DMS153 (cell line): ENCODE results near the gene FEM1B.

Experiments
- DNase-seq: peaks from one replicate; lab custom pipeline; 2025; lab: John Stamatoyannopoulos, UW

The FEM1B gene

GRCh38 chr15:68309024-68309423 lies 31.5 kb downstream of the FEM1B start:
- no peak for DNase-seq

DNA sequence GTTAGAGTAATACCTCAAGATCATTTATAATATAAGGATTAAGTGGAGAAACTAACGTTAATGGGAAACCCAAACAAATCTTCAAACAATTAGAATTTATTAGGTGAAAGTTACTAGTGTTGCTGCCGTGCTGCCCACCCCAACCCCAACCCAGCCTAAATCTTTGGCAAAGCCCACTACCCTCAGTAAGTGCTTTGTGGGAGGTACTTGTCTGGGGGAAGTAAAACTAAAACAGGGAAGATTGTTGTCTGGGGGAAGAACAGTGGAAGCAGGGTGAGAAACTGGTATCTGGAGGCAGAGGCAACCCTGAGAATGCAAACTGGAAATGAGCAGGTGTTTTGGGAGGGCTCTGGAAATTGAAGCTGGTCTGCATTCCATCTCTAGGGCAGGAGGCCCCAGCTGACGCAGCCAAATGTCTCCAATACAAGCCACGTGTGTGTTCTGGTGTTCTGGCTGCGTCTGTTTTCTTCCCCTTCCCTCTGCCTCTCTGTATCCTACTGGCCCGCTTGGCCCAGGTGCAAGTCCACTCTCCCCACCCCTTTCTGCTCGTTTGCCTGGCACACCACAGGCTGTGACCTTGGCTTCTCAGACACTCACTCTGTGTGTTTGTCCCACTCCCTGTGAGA lies 32.7 kb downstream of the FEM1B start:
- no peak for DNase-seq

- DNase-seq, result no peak
Measured at GRCh38 chr15:68310804-68311463, 33.4 kb downstream of the FEM1B start.

- DNase-seq, result no peak
Measured at GRCh38 chr15:68311464-68311835, 33.9 kb downstream of the FEM1B start.

GRCh38 chr15:68311859-68312557 lies 34.5 kb downstream of the FEM1B start:
- DNase-seq, result no peak

DNA sequence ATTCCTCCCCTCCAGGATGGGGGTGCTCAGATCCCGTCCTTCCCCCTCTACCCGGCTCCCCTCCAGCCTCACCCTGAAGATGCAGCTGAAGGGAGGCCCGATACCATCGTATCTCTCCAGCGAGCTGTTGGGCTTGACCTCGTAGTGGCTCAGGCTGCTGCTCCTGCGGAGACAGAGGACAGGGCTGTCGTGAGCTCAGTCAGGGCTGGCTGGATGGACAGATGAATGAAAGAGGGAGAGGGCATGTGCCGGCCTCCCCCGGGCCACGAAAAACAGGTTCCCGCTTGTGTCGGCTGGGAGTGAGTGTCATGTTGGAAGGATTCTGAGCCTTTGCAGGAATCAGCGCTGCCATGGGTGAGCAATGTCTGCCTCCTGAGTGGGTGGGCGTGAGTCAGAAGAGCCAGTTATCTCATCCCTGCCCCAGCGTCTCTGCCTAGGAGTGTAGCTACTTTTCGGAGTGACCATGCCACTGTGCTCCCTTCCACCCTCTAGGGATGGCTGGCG lies 35.2 kb downstream of the FEM1B start:
- no peak for DNase-seq

- no peak for DNase-seq
Measured at GRCh38 chr15:68313501-68314410, 36.2 kb downstream of the FEM1B start.

- no peak for DNase-seq
Measured at GRCh38 chr15:68314563-68314962, 37.0 kb downstream of the FEM1B start.

DNA sequence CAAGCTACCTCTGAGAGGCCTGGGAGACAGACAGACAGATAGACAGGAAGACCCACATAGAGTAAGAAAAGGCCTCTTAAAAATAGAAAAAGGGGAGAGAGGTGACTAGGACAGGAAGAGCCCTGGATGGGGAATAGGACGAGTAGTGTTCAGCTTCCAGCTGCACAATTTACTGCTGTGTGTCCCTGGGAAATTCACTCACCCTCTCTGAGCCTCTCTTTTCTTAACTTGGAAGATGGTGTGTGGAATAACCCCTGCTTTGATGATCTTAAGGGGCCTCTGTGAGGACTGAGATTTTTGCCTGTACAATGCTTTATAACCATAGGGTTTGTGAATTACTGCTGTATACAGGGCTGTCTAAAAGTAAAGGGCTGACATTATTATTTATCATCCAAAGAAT lies 37.5 kb downstream of the FEM1B start:
- DNase-seq, result no peak

GRCh38 chr15:68315495-68316031 lies 38.0 kb downstream of the FEM1B start:
- DNase-seq, result no peak

- DNase-seq, result no peak
Measured at GRCh38 chr15:68316061-68316804, 38.7 kb downstream of the FEM1B start.

DNA sequence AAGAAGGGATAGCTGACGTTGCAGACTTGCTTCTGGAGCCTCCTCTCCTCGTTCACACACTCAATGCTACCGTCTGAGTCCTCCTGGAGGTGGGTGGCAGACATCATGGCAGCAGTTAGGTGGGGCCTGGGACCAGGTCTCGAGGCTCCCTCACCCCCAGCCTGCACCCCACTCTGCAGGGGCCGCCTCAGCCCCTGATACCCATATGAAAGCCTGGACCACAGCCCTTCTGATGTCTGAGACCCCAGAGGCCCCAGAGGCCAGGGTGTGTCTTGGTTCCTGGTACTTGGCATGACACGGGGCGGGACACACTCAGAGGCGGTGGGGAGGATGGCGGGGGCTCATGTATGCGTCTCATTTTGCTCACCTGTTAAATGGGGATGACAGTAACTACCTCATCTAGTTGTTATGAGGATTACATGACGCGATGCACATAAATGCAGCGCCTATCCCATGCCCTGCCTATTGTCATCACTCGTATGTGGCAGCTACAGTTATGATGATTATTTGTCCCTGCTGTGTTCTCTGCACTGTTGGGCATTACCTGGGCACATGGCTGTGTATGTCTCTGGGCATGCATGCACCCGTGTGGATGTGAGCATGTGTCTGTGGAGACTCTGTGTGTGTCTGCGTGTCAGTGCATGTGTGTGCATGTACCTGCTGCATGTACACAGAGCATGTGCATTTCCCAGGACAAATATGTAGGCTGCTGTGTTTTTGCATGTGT lies 39.9 kb downstream of the FEM1B start:
- DNase-seq, result no peak

DNA sequence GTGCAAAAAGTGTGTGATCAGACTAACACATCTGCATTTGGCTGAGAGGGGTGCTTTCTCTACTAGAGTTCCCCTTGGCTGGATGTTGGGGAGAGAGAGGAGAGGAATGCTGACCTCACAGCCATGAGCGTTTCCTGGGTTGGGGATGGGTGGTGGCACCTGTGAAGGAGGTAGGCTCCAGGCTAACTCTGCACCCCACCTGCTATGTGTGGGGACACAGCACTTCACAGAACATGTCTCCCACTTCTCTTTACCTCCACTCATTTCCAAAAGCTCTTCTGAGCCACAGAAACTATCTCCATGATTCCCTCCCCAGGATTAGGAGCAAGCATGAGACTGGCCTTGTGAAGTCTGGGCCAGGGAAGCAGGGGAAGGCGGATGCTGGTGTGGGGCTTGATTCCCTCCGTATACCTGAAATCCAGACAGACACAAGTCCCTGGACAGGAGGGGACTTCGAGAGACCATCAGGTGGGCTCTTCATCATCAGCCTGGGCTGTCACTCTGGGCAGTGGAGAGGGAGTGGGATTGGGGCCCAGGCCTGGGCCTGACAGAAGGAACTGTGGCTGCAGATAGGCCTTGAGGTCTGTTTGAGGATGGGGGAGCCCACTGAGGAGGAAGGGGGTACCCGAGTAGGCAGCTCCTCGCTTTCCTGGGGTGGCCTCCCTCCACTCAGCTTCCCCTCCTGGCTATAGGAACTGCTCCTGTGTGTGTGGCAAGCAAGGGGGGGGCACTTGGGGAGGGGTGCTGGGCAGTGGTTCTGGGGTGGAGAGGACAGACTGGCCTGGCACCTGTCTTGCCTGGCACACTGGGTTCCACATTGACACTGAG lies 40.7 kb downstream of the FEM1B start:
- DNase-seq, result no peak

DNA sequence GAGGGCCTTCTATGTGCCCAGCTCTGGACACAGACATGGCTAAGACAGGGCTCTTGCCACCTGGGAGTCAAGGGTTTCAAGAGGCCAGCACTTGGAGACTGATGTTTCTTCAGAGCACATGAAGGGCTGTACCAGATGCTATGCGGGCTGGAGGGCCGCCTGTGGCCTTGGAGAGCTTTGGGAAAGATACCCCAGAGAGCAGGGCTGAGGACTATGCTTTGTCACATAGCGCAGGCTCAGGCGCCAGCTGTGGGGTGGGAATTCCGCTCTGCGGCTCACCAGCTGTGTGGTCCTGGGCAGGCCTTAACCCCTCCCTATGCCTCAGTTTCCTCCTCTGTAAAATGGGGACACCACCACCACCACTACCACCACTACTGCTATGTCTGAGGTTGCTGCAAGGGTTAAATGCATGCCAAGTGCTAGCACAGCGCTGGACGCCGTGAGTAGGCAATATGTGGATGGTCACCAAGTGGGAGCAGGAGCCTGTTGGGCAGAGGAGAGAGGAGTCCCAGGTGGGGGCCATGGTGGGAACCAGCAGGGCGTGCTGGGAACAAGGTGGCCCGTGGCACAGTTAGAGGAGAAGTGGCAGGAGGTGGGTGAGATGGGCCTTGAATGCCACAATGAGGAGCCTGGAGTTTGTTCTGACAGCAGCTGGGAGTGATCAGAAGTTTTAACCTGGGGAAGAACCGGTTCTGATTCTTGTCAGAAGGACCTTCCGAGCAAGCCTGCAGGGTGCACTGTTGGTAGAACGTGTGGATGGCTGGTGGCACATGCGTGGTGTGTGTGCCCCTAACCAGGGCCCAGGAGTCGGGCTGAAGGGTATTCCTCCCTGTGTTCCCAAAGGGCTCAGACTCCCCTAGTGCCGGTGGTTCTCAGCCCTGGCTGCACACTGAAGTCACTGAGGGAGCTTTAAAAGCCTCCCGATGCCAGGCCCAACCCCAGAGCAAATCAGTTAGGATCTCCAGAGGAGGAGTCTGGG lies 41.7 kb downstream of the FEM1B start:
- DNase-seq, result no peak

DNA sequence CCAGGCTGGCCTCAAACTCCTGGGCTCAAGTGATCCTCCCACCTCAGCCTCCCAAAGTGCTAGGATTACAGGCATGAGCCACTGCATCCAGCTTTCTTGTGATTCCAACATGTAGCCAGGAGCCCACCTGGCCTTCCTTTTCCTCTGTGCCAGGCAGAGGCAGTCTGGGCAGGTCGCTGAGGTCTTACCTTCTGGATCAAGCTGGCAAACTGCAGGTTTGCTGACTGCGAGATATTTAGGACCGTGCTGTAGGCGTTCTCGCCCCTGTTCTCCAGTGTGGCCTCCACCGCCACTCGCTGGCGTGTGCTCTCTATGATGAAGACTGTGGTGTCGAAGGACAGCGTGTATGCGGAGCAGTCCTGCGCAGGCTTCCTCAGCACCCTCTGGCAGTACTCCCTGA lies 42.5 kb downstream of the FEM1B start:
- no peak for DNase-seq

DNA sequence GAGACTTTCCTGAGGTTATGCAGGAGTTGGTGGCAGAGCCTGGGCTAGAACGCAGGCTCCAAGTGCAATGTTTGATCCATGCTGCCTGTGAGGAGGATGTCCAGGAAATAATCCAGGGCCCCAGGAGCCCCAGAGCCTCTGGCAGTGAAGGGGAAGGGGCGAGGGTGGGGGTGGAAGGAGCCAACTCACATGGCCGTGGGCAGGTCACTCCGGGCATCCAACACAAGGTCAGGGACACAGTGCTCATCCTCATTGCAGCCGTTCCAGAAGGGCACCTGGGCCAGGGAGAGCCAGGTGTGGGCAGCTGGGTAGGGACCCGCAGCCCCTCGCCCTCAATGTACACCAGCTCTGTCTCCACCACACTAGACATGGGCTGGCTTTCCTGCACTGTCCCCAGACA lies 43.7 kb downstream of the FEM1B start:
- no peak for DNase-seq

GRCh38 chr15:68322796-68323195 lies 45.3 kb downstream of the FEM1B start:
- DNase-seq, result no peak

GRCh38 chr15:68325726-68326125 lies 48.2 kb downstream of the FEM1B start:
- DNase-seq, result no peak
